ENCODE measurements around the gene SH3TC1.

SH3TC1 gene

GRCh38 chr4:8158710-8159536 is 40.2 kb upstream of the SH3TC1 start, which contains the start of gene ABLIM2:
Gene ABLIM2, minus strand, starts transcription at chr4:8158813. Its CDS starts 124 bp downstream, at chr4:8158689.
- DNase-seq (ENCODE audit: low spot score) = peak; percentile 100
- TF ChIP-seq CTCF (IDR thresholded peaks at IDR 0.05; ENCODE audit: extremely low read depth, missing control alignments) = no peak

- no peak for TF ChIP-seq CTCF (IDR thresholded peaks at IDR 0.05; ENCODE audit: extremely low read depth, missing control alignments)
- no peak for DNase-seq (ENCODE audit: low spot score)
These were observed 39.4 kb upstream of the SH3TC1 start for GRCh38 chr4:8159537-8160232.

DNA sequence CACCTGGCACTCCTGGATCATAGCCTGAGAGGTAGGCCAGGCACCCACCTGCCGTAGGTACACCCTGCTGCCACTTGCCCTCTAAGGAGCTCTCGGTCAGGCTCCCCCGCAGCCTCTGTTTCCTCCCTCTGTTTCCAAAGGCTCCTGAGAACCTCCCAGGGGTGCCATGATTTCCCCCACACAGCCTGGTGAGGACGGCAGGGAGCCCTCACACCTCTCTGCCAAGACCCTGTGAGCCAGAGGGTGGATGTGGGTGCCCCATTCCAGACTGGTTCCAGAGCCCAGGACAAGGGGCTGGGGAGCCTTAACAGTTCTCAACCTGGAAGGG is 38.9 kb upstream of the SH3TC1 start:
- no peak for TF ChIP-seq CTCF (IDR thresholded peaks at IDR 0.05; ENCODE audit: extremely low read depth, missing control alignments)
- no peak for DNase-seq (ENCODE audit: low spot score)

- TF ChIP-seq CTCF (IDR thresholded peaks at IDR 0.05; ENCODE audit: extremely low read depth, missing control alignments) = no peak
These were observed 38.5 kb upstream of the SH3TC1 start for GRCh38 chr4:8160572-8160971.

GRCh38 chr4:8162625-8163024 is 36.5 kb upstream of the SH3TC1 start:
- DNase-seq (ENCODE audit: low spot score) = no peak
- TF ChIP-seq CTCF (IDR thresholded peaks at IDR 0.05; ENCODE audit: extremely low read depth, missing control alignments) = no peak

More at GRCh38 chr4:8160572-8160971, 38.5 kb upstream of the SH3TC1 start:
- no peak for DNase-seq (ENCODE audit: low spot score)

DNA sequence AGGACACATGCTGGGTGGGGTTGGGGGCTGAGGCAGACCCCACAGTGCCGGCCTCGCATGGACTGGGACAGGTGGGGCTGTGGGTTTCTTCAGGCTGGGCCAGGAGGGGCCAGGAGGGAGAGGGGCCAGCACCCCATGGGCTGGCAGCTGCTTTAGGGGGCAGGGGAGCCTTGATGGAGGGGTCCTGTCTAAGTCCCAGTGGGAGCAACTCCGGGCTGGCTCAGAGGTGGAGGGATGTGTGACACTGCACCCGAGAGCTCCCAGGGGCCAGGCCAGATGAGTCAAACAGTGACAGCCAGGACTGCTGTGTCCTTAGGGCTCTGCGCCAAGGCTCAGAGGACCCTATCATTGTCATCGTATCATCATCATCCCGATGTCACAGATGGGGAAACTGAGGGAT is 36.1 kb upstream of the SH3TC1 start:
- no peak for DNase-seq (ENCODE audit: low spot score)
- TF ChIP-seq CTCF (IDR thresholded peaks at IDR 0.05; ENCODE audit: extremely low read depth, missing control alignments) = no peak
